Neuron (in vitro differentiated cells): Measurements from ENCODE around the gene MTERF1.
"Not testable (repeated sequence)": the region's sequence is repeated elsewhere in the genome, so short reads cannot be mapped to it uniquely, and the experiment has no call there.

ENCODE experiments used
- H2AFZ ChIP-seq: one replicate; pipeline ENCODE4 v1.6.1; 2013; ENCODE audit warnings: low read depth, mild to moderate bottlenecking, inconsistent platforms, low read length, moderate library complexity
- H3K27me3 ChIP-seq: one replicate; pipeline ENCODE4 v1.6.1; 2013; ENCODE audit warnings: low read length; ENCODE audit not compliant: insufficient read depth
- H3K36me3 ChIP-seq: one replicate; pipeline ENCODE4 v1.6.1; 2013; ENCODE audit warnings: low read length; ENCODE audit not compliant: insufficient read depth
- H3K4me1 ChIP-seq: one replicate; pipeline ENCODE4 v1.6.1; 2013; ENCODE audit warnings: low read length; ENCODE audit not compliant: insufficient read depth
- H3K4me3 ChIP-seq: 2 replicates; pipeline ENCODE4 v1.5.1; 2013; ENCODE audit warnings: mild to moderate bottlenecking, low read length, moderate library complexity
- H3K9me3 ChIP-seq: one replicate; pipeline ENCODE4 v1.6.1; 2013; ENCODE audit warnings: low read length

MTERF1 gene

DNA sequence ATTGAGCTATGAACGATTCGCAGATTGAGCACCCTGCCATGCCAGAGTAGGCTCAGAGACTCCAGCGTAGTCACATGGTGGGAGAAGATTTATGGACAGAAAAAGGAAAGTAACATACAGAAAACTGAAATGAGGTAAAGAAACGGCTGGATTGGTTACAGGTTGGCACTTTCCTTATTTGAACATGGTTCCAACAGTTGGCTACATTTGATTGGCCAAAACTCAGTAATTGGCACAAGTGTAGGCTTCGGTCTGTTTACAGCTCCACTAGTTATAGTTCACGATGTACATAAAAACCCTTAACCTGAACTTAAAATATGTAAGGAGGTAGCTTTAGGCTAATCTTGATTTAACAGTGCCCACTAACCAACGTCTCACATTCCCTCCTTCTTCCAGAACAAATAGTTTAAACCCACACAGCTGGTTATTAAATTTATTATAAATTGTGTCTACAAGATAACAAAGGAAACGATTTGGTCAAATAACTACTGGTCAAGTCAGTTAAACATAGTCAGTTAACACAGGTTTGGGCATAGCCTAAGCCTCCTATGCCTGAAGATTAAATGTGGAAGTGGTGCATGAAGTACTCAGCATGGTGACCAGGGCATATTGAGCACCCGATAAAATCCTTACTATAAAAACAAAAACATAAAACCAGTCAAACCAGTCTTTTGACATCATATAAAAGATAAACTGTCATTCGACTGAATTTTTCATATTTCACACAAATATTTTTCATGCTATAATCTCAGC lies 17.9 kb upstream of the MTERF1 start:
- no peak overlapping the region for H3K4me3 ChIP-seq
- H3K4me1 ChIP-seq: peaks cover 4% of the 10 kb centered on the region
- H3K9me3 ChIP-seq: no peaks in the 10 kb centered on the region
- H2AFZ ChIP-seq: no peak overlapping the region
- H3K36me3 ChIP-seq: no peaks in the 10 kb centered on the region
- H3K27me3 ChIP-seq: no peaks in the 10 kb centered on the region

DNA sequence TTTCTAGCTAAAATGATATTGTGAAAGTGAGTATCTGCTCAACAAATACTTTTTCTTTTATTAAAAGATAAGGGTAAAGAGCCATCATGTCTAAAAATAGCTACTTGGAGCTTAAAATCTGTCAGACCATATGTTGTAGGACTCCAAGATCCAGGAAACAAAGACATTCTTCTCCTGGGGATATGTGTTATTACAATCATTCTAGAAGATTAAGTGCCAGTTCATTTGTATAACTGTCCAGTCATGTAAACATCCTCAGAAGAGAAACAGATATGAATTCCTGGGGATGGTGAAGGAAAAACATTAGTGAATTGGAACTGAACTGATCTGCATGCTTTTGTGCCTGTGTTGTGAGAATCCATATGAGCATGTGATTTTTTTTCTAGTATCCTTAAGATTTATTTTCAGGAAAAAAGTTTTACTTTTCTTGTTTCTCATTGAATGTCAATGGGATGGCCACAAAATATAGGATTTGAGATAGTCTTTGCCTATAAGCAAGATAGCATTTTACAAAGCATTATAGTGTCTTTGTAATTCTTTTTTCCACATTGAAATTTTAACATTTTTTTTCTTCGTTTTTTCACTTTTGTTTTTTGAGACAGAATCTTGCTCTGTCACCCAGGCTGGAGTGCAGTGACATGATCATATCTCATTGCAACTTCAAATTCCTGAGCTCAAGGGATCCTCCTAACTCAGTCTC lies 14.4 kb upstream of the MTERF1 start:
- no peak overlapping the region for H3K4me3 ChIP-seq
- H3K36me3 ChIP-seq: no peaks in the 10 kb centered on the region
- H2AFZ ChIP-seq: no peak overlapping the region
- no peaks in the 10 kb centered on the region for H3K27me3 ChIP-seq
- no peaks in the 10 kb centered on the region for H3K9me3 ChIP-seq
- peaks cover 4% of the 10 kb centered on the region for H3K4me1 ChIP-seq

DNA sequence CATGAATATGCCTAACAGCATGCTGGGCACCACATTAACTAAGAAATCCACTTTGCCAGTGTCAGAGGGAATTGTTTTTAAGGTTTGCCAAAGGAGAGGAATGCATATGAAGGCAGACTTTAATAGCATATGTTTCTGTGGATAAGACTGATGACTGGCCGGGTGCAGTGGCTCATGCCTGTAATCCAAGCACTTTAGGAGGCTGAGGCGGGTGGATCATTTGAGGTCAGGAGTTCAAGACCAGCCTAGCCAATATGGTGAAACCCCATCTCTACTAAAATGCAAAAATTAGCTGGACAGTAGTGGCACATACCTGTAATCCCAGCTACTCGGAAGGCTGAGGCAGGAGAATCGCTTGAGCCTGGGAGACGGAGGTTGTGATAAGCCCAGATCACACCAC lies 13.2 kb upstream of the MTERF1 start:
- not testable (repeated sequence) for H3K27me3 ChIP-seq, H2AFZ ChIP-seq, H3K4me3 ChIP-seq, H3K36me3 ChIP-seq, H3K9me3 ChIP-seq, H3K4me1 ChIP-seq

DNA sequence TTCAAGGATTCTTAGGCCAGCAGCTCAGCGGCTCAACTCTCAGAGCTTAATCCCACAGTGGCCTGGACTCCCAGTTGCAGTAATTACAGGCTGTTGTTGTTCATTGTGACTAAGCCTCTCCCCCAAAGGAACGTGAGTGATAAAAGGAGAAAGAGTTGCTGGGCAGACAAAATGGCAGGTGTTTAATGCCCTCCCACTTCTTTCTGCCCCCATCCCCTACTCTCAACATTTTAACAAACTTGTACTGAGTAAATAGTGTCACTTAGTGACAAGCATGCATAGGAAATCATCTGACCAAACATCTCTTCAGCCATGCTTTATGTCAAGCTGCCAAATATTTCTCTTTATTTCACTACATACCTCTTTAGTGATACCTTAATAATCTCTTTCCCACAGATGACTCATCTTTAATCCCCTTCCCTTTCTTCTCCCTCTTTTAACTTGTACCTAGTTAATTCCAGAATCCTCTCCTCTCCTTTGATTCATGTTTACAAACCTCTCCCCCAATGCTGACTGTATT lies 12.4 kb upstream of the MTERF1 start:
- H3K27me3 ChIP-seq: no peaks in the 10 kb centered on the region
- H3K36me3 ChIP-seq: no peaks in the 10 kb centered on the region
- peaks cover 4% of the 10 kb centered on the region for H3K4me1 ChIP-seq
- no peaks in the 10 kb centered on the region for H3K9me3 ChIP-seq
- H3K4me3 ChIP-seq: no peak overlapping the region
- H2AFZ ChIP-seq: no peak overlapping the region

DNA sequence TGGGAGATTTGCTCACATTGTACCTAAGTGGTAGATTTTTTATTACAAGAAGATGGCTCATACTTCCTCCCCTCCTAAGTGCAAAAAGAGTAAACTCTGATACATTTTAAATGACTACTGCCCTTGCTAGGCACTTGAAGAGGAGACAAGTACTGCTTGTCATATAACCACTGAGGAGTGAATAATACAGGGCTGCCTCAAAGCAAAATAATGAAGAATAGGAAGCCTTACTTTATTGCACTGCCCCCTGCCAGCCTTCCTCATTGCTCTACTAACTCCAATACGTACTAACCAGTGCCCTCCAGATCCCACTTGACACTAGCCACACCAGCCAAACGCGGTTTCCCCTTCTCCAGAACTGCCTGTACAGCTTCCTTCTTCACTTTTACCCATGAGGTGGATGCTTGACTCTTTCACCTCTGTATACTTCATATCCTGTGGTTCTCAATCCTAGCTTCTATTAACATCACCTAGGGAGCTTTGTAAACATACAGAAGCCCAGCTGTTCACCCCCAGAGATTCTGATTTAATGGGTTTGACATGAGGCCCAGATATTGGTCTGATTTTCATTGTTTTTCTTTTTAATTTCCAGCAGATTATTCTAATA lies 11.7 kb upstream of the MTERF1 start:
- H3K9me3 ChIP-seq: no peaks in the 10 kb centered on the region
- H3K27me3 ChIP-seq: no peaks in the 10 kb centered on the region
- H2AFZ ChIP-seq: no peak overlapping the region
- H3K4me3 ChIP-seq: no peak overlapping the region
- H3K36me3 ChIP-seq: no peaks in the 10 kb centered on the region
- peaks cover 4% of the 10 kb centered on the region for H3K4me1 ChIP-seq

GRCh38 chr7:91888271-91889175 lies 8.0 kb upstream of the MTERF1 start:
- H3K9me3 ChIP-seq, H3K4me3 ChIP-seq, H2AFZ ChIP-seq, H3K36me3 ChIP-seq, H3K27me3 ChIP-seq, H3K4me1 ChIP-seq: not testable (repeated sequence)

GRCh38 chr7:91887336-91888213 lies 7.1 kb upstream of the MTERF1 start:
- not testable (repeated sequence) for H2AFZ ChIP-seq, H3K4me1 ChIP-seq, H3K4me3 ChIP-seq, H3K27me3 ChIP-seq, H3K9me3 ChIP-seq, H3K36me3 ChIP-seq

GRCh38 chr7:91883676-91884362 lies 3.3 kb upstream of the MTERF1 start:
- peaks cover 8% of the 10 kb centered on the region for H3K4me1 ChIP-seq
- H3K27me3 ChIP-seq: no peaks in the 10 kb centered on the region
- H3K36me3 ChIP-seq: no peaks in the 10 kb centered on the region
- H3K4me3 ChIP-seq: no peak overlapping the region
- no peak overlapping the region for H2AFZ ChIP-seq
- peaks cover 8% of the 10 kb centered on the region for H3K9me3 ChIP-seq

DNA sequence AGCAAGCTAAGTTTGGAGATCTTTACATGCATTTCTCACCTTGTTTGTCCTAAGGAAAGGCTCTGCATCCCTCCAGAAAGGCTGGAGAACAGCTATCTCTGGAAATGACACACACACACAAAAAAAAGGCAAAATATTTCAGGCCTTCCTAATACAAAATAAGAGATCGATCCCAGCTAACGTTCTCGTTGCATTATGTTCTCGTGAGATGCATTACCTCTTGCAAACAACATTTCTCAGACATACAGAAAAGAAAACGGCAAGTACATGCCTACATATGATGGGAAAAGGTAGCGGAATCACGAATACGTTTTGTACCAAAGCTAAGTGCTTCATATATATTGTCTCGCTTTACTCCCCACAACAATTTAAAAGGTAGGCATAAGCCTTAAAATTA lies 488 bp downstream of the MTERF1 start:
- Histone ChIP-seq H2AFZ (peak overlapping the region; percentile 66), H3K27me3 (no peaks in the 10 kb centered on the region), H3K36me3 (peaks cover 12% of the 10 kb centered on the region), H3K4me3 (peak overlapping the region; percentile 73), H3K4me1 (peaks cover 13% of the 10 kb centered on the region), H3K9me3 (no peaks in the 10 kb centered on the region)

DNA sequence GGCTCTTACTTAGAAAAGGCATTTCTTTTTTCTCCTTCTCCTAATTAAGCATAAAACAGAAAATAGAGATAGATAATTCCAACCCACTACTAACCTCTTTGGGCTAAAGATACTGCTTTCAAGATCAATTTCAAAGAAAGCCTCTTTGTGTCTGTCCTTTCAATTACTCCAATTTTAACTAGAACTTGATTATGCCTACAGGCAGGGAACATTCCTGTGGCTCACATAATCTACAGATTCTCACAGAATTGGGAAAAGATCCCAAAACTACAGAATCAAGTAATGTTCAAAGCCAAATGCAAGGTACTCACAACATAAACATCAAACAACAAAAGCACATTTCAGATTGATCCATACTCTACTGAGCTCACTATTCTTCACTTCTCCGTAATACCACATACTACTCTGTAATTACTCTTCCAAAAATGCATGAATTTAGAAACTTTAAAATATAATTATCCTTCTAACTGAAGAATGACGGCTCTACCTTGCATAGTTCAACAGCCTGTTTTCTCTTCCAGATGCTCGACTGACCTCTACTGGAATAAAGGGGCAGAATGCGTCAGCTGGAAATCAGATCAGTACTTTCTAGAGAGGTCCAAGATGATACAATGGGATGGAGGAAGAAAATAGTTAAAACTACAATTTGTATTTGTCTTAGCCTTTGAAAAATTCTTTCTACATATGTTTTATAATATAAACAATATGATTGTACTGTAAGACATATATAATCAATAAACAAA lies 3.9 kb downstream of the MTERF1 start:
- Histone ChIP-seq H2AFZ (no peak overlapping the region), H3K4me1 (peaks cover 13% of the 10 kb centered on the region), H3K9me3 (no peaks in the 10 kb centered on the region), H3K36me3 (peaks cover 30% of the 10 kb centered on the region), H3K27me3 (no peaks in the 10 kb centered on the region), H3K4me3 (no peak overlapping the region)

DNA sequence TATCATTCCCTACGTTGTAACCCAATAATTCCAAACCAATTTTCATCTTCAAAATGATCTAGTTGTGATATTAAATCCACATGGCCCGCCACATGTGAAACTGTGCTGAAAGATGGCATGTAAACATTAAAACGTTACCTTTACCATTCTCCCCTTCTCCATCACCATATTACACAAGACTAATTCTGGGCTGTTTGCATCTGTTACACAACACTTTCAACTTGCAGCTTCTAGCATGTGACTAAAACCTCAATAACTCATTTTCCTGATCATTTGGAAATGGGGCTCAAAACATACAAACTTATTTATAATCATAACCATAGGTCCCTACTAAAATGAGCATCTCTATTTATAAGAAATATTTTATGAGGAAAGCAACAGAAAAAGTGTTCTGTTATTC lies 4.7 kb downstream of the MTERF1 start:
- no peak overlapping the region for H2AFZ ChIP-seq
- no peaks in the 10 kb centered on the region for H3K9me3 ChIP-seq
- H3K4me1 ChIP-seq: peaks cover 13% of the 10 kb centered on the region
- H3K4me3 ChIP-seq: no peak overlapping the region
- H3K36me3 ChIP-seq: peaks cover 30% of the 10 kb centered on the region
- no peaks in the 10 kb centered on the region for H3K27me3 ChIP-seq
